Endometrial microvascular endothelial cells (primary cell): ENCODE results near the gene JAKMIP1. TPM values are rescaled to one million over a fixed set of nuclear protein-coding genes. Genes with fewer than 3 reads are reported as not detected.
"Not testable (repeated sequence)": the region's sequence is repeated elsewhere in the genome, so short reads cannot be mapped to it uniquely, and the experiment has no call there.

ENCODE experiments used
- in situ Hi-C: cut with HindIII; loops from 2 replicates; pipeline ENCODE4 v1.10.0; 2017; ENCODE audit warnings: low sequenced_read_pairs, low pct_unique_long_range_greater_than_20kb; ENCODE audit errors: inconsistent ontology term
- total RNA-seq: library from RNA; depleted of rRNA; stranded (reverse); fragments of >200 nt; gene quantifications from one replicate; pipeline ENCODE4 v1.2.3, GENCODE V29; 2015; ENCODE audit errors: inconsistent ontology term

Gene JAKMIP1
- total RNA-seq, 1 donor from 2014 or later: not detected

DNA sequence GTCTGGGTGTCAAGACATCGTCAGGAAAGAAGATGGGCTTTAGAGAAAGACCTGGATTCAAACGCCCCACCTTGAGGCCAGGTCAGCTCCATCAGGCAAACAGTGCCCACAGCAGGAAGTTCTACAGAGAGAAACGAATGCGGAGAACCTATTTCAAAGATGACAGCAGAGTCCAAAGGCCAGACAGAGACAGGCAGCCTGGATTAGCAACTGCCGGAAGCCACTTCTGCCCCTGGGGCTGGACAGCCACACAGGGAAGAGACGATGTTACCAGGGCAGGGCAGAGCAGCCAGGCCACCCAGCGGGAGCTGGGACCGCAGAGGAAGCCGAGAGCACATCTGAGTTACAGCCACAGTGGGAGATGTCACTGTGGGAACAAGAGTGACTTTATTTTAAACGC is 183.3 kb downstream of the JAKMIP1 start:
- in situ Hi-C loops: no loop called here

DNA sequence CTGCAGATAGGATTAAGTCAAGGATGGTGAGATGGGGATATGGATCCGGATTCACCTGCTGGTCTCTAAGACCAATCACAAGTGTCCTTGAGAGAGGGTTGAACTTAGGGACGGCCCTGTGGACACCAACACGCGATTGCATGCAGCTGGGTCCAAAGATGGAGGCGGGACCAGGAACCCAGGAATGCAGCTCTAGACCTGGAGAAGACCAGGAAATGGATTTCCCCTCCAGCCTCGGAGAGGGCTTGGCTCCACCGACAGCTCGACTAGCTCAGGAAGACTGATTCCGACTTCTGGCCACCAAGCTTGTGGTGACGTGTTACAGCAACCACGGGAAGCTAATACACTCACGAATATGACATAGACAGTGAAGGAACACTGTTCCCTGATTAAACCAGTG is 186.8 kb downstream of the JAKMIP1 start:
- in situ Hi-C loops: no loop called here

DNA sequence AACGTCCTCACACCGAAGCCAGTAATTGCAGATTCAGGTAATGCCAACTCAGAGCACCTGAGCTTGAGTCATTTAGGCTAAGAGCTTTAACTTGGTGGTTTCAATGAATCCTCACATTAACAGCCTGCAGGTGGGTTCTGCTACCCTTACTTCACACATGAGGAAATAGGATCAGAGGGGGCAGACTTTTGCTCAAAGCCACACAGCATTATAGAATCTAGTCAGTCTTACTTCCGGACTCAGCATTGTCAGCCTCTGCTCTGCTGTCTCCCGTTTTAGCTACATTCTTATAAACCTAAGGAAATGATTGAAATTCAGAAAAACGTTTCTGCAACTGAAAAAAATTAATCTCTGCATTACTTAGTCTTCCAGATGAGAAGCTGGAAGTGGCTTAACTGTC is 188.1 kb downstream of the JAKMIP1 start:
- in situ Hi-C loops: no loop called here

DNA sequence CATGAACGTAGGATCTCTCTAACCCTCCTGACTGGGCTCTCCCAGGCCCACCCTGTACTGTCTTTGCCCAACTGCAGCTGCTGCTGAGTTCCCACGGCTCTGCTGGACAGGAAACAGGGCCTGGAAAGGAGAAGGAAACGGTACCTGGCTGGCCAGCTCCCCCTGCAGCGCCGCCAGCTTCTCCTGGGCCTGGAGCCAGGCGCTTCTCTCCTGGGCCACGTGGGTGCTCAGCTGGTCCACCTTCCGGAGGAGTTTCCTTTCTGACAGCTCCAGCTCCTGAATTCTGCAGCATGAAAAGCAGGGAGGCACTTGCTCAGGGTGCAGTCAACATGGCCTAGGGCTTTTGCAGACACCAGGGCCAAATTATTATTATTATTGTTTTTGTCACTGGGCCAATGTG is 188.7 kb downstream of the JAKMIP1 start:
- in situ Hi-C loops: no loop called here

DNA sequence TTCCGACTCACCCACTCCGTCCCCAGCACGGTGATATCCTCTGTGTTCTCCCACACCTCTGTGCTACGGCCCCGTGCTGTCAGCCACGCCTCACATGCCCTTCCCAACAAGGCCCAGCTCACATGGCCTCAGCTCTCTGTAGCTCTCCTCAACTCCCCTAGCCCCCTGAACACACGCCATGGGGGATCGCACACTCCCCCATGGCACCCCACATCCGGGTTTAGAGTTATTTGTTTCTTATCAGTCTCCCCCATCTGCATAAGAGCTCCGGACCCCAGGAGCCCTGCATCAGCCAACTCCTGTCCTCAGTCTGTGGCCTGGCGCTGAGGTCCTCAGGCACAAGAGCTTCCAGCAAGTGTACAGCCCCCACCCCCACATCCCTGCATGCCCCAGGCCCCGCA is 189.1 kb downstream of the JAKMIP1 start:
- in situ Hi-C loops: no loop called here

DNA sequence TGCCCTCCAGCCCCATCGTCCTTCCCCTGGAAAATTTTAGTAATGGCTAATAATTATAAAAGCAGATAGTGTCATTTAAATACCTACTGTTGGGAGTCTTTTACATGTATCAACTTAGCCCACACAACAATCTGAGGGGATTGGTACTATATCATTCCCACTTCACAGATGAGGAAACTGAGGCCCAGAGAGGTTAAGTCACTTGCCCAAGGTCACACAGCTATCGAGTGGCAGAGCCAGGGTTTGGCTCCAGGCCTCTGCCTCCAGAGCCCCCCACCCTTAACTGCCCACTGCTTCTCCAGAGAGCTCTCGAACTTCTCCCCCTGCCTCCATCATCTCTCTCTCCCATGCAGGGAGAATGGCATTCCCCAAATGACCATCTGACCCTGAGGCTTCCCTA is 189.6 kb downstream of the JAKMIP1 start:
- in situ Hi-C loops: no loop called here

DNA sequence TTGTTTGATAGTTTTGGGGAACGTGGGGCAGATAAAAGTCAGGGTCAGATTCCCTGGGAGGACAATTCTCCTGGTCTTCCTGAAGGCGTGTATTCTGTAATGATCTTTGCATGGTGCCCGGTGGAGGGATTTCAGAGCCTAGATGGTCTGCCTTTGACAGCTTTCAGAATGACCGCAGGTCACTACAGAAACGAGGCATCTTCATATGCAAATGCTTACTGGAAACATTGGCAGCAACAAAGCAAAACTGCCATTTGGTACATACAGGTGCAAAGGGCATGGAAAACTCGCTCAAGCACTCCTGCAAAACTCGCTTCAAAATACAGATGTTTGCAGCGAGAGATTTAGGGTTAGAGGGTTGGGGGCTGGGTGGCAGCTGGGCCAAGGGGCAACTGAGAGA is 190.9 kb downstream of the JAKMIP1 start:
- in situ Hi-C loops: no loop called here

DNA sequence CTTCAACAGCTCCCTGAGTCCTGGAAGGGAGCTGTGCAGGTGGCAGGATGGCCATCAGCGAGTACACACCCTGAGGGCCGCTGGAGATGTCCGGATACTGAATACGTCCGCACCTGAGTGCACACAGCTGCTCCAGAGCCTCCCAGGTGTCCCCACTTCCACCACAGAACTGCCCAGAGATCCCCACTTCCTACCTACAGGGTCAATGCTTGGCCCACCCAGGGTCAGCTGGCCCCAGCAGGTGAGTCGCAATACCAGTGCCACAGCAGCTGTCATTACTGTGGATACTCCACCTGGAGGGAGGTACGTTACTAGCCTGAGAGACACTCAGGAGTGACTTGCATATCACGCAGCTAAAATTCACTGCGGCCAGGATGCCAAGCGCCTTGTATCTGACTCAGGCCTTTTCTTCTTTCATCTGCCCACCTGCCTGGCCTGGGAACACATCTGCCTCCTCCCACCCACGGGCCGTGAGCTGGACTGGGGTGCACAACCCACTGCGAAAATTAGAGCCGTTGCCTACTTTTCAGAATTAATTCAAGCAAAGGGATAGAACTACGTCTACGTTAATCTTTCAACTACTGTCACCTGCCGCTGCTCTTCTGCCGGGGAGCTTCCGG is 191.5 kb downstream of the JAKMIP1 start:
- in situ Hi-C loops: no loop called here

DNA sequence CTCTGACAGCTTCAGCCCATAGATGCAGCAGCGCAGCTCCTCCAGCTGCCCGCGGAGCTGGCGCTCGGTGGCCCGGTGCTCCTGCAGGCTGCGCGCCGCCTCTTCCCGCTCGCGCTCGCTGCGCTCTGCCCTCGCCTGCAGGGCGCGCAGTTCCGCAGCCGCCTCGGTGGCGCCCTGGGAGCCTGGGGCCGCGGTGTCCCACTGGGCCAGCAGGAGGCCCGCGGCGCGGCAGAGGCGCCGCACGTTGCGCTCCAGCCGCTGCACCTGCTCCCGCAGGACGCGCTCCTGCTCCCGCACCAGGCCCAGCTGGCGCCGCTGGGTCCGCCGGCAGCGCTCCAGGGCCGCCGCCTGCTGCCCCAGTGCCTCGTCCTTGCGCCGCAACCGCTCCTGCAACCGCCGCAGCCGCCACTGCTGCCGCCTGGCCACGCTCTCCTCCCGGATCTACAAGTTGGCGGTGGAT is 192.2 kb downstream of the JAKMIP1 start:
- in situ Hi-C loops: no loop called here

DNA sequence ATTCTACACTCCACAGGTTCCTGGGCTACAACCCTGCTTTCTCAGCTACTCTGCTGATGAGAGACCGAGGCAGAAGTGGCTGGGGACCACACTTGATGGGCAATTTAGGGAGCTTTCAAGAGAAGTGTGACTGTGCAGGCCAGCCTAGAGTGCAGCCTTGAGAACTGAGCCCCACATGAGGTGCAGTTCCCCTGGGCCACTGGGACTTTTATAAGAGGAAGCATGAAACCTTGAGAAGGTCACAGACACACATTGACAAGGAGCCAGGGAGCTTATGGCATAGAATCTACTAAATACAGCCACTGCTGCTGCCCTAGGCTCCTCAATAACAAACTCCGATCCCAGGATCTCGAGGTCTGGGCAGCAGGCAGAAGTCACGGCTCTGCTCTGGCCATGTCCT is 195.2 kb downstream of the JAKMIP1 start:
- in situ Hi-C loops: no loop called here

DNA sequence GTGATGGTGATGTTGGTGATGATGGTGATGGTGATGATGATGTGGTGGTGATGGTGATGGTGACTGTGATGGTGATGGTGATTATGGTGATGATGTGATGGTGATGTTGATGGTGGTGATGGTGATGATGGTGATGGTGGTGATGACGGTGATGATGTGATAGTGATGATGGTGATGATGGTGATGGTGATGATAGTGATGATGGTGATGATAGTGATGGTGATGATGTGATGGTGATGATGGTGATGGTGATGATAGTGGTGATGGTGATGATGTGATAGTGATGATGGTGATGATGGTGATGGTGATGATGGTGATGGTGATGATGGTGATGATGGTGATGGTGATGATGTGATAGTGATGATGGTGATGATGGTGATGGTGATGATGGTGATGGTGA is 196.9 kb downstream of the JAKMIP1 start:
- in situ Hi-C loops: not testable (repeated sequence)

DNA sequence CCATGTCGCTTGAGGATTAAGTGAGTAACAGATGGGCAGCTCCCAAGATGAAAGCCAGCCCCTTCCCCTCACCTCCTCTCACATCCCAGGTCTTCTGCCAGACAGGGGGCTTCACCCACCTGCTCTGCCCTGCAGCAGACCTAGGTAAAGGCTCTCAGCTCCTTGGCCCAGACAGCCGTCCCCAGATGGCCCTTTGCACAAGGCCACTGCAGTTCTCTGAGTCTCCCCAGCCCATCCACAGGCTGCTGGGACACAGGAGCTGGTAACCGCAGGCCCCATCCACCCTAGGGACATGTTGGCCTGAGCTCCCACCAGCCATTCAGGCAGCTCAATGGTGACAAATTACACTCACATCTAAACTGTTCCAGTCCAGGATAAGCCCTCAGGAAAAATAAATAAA is 197.4 kb downstream of the JAKMIP1 start:
- in situ Hi-C loops: no loop called here

DNA sequence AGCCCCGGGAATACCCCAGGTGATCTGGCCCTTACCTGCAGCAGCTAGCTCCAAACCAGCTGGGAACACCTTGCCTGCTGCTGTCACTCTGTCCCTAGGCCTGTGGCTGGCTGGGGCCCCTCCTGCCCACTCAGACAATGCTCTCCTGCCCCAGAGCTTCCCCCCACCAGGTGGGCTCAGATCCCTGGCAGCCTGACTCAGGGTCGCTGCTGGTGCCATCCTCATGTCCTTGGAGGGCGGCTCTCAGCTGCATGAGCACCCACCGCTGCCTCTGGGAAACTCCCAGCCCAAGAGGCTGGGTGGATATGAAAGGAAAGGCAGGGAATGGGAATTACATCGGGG is 197.9 kb downstream of the JAKMIP1 start:
- in situ Hi-C loops: no loop called here

DNA sequence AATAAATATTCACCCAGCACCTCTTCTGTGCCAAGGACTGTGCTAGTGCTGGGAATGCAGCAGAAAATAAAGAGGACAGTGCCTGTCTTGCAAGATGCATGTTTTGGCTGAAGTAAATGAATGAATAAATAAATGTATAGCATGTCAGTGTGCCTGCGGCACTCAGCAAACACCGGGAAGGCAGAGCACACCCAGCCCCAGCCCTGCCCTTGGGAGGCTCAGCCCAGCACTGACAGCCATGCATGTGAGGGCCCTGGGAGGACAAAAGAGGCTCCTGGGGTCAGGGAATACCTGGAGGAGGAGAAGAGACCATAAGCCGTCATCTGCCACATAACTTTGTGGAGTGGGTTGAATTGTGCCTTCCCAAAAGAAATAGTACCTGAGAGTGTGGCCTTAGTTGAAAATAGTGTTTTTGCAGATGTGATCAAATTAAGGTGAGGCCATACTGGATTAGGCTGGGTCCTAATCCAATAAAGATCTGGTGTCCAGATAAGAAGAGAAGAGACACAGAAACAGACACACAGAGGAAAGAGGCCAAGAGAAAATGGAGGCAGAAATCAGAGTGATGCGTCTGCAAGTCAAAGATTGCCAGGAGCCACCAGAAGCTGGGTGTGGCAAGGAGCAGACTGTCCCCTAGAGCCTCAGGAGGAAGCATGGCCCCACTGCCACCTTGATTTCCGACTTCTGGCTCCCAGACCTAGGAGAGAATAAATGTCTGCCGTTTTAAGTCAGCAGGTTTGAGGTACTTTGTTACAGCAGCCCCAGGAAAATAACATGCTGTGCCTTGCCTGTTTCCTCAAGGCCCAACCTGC is 198.5 kb downstream of the JAKMIP1 start:
- in situ Hi-C loops: no loop called here

DNA sequence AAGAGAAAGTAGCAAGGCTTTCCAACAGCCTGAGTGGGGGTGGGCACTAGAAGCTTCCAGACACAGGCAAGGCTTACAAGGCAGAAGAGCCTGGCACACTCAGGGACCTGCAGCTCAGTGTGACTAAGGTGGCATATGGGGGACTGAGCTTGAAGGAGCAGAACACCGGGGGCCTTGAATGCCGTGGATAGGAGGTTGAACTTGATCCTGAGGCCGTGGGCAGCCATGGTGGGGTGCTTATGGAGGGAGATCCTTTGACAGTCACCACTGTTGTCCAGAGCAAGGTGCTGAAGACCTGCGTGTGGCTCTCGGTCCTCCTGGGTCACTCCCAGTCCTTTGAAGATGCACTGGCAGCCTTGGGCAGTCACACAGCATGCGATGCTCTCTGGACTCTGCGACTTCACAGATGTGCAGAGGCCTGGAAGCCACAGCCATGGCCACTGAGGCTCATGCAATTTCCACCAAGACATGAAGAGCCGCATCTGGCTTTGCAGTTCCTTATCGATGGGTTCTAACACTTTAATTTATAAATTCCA is 200.5 kb downstream of the JAKMIP1 start:
- in situ Hi-C loops: no loop called here

DNA sequence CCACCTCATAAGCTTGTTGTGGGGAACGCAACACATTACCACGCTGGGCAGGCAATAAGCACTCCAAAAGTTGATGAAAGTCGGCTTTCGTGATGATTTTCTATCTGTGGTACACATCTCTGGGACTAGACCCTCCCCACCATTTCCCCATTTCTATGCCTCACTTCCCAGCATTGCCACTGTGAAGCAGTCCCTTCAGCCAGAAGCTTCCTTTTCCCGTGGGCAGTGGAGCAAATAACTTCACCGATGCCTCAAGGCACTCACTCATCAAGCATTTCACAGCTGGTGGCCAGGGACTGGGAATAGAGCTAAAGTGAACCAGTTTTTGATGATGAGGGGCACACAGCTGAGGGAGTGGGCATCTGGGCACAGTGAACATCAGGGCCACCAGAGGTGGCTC is 201.0 kb downstream of the JAKMIP1 start:
- in situ Hi-C loops: no loop called here

DNA sequence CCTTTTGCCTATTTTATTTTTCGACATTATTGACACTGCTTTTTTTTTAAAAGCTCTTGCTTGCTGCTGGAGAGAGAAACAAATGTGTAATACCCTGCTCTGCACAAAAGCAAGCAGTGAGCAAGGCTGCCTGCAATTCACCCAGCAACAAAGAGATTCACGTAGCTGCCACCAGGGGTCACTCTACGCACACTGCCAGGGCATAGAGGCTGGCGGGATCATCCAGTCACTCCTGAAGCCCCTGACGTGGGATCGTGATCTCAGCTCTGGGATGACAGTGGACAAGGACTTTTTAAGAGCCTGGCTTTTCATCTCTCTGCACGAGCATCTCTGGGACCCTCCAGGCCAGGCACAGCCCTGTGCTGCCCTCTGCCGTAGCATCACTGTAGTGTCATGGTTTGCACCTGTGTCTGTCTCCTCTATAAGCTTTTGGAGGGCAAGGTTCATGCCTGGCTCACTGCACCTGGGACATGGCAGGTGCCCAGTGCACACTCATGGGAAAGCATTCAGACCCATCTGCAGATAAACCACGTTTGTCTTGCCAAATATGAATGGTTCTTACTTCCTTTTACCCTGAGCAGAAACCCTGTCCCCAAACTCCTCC is 201.9 kb downstream of the JAKMIP1 start:
- in situ Hi-C loops: no loop called here

DNA sequence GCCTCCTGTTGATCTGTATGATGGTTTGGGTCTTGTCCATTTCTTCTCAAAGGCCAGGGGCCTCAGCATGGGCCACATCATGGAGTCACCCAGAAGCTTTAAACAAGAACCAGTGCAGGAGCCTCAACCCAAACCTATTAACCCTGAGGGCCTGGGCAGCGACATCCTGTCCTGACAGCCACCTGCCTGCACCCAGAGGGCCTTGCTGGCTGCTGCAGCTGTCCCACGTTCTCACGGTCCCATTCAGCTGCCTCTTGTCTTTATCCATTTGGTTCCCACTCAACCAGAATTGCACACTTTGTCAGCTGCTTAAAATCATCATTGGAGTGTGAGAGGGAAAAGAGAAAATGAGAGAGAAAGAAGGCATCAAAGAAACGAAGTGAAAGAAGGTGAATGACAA is 203.7 kb downstream of the JAKMIP1 start:
- in situ Hi-C loops: no loop called here

DNA sequence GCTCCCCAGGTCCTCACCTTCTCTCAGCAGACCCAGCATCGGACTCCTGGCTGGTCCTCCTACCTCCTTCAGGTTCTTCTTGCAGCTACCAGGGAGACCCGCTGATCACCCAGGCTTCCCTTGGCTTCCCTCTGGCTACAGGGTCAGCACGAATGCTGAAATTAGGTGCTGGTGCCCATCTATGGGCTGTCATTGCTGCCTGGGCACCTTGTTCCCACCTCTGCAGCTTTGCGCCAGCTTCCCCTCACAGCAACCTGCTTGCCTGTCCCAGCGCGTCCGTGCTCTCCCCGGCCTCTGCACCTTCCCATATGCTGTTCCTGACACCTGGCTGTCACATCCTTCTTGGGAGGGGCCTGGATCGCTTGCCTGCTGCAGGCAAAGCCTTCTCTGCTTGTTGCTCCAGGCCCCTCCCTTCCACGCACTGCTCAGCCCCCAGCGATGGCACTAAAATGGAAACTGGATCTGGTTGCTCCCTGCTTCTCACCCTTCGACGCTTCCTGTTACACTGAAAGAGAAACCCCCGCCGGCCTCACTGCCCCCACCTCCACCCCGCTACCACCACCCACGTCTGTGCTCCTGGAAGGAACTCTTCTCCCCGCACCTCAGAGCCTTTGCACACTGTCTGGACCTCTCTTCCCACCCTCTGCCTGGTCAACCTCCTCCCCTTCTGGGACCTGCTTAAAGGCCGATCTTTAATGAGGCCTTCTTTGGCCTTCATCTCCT is 204.3 kb downstream of the JAKMIP1 start:
- in situ Hi-C loops: no loop called here
